Natural killer cell (primary cell): Measurements from ENCODE around the gene IL17D. TPM values are rescaled to one million over a fixed set of nuclear protein-coding genes. Genes with fewer than 3 reads are reported as not detected.

ENCODE experiments used
- ATAC-seq, 3 donors: fragments of 150-1000 bp in 2 of 3; fragments of 200-7000 bp in 1 of 3; cut with Tn5 transposase; 1 replicate in 1 of 3; 2 replicates in 2 of 3; pipeline ENCODE4 v1.10.0; 2021; ENCODE audit warnings: mild to moderate bottlenecking in 2 of 3, moderate library complexity in 2 of 3
- DNase-seq, 2 donors: peaks; one replicate each; pipeline versions ENCODE4 v3.0.0 to v3.0.0-alpha.2; 2013 to 2021; ENCODE audit warnings: mixed read lengths in 1 of 2
- H3K27ac ChIP-seq: one replicate; pipeline ENCODE4 v1.5.1; 2013; ENCODE audit warnings: mild to moderate bottlenecking, low read length
- H3K27me3 ChIP-seq: one replicate; pipeline ENCODE4 v1.6.1; 2013; ENCODE audit warnings: low read length; ENCODE audit not compliant: control insufficient read depth, insufficient read depth
- H3K36me3 ChIP-seq: one replicate; pipeline ENCODE4 v1.6.1; 2013; ENCODE audit warnings: low read length; ENCODE audit not compliant: control insufficient read depth, insufficient read depth
- H3K4me1 ChIP-seq: one replicate; pipeline ENCODE4 v1.6.1; 2013; ENCODE audit warnings: low read length; ENCODE audit not compliant: control insufficient read depth, insufficient read depth
- H3K4me3 ChIP-seq: one replicate; pipeline ENCODE4 v1.5.1; 2013; ENCODE audit warnings: low read length
- H3K9me3 ChIP-seq: one replicate; pipeline ENCODE4 v1.6.1; 2013; ENCODE audit warnings: low read length; ENCODE audit not compliant: control insufficient read depth, insufficient read depth
- H3K27ac Mint-ChIP-seq, 2 donors: one replicate each; pipeline ENCODE4 v1.8.0; 2022; ENCODE audit warnings: mild to moderate bottlenecking in 2 of 2, mixed read lengths in 2 of 2, moderate library complexity in 1 of 2
- H3K27me3 Mint-ChIP-seq, 2 donors: one replicate each; pipeline ENCODE4 v1.8.0; 2022; ENCODE audit warnings: low read depth in 2 of 2, mixed read lengths in 2 of 2
- H3K36me3 Mint-ChIP-seq: one replicate; pipeline ENCODE4 v1.8.0; 2022; ENCODE audit warnings: mixed read lengths
- H3K4me1 Mint-ChIP-seq, 2 donors: one replicate each; pipeline ENCODE4 v1.8.0; 2022; ENCODE audit warnings: mixed read lengths in 2 of 2
- H3K4me3 Mint-ChIP-seq: one replicate; pipeline ENCODE4 v1.8.0; 2022; ENCODE audit warnings: mild to moderate bottlenecking, moderate library complexity, mixed read lengths
- H3K9me3 Mint-ChIP-seq, 2 donors: one replicate each; pipeline ENCODE4 v1.8.0; 2022; ENCODE audit warnings: mixed read lengths in 2 of 2
- WGBS: methylation state at CpG from one replicate; pipeline ENCODE4 v1.1.7; 2013; ENCODE audit warnings: missing lambda C conversion rate; ENCODE audit not compliant: insufficient coverage; 5-methylcytosine and 5-hydroxymethylcytosine counted together
- intact Hi-C: fragments of 100-400 bp; cut with micrococcal nuclease; formaldehyde crosslinking; loops from one replicate; pipeline ENCODE4 v1.14.2; 2022
- total RNA-seq, 4 donors: library from RNA; stranded (reverse); fragments of 120-200 nt in 1 of 4; gene quantifications; one replicate each; pipeline versions ENCODE4 v1.2.3 to v1.2.4, GENCODE V29; 2013 to 2022
- TF ChIP-seq, protein P1 (sequence below): fragments of 200-600 bp; IDR thresholded peaks from one replicate; pipeline ENCODE4 v1.8.0; 2022; ENCODE audit warnings: antibody characterized with exemption

Gene IL17D
- total RNA-seq, 3 donors from 2014 or later (not counting 1 experiment from before 2014, with no cell fraction given) = 0.14 to 0.33 (median 0.25) TPM

DNA sequence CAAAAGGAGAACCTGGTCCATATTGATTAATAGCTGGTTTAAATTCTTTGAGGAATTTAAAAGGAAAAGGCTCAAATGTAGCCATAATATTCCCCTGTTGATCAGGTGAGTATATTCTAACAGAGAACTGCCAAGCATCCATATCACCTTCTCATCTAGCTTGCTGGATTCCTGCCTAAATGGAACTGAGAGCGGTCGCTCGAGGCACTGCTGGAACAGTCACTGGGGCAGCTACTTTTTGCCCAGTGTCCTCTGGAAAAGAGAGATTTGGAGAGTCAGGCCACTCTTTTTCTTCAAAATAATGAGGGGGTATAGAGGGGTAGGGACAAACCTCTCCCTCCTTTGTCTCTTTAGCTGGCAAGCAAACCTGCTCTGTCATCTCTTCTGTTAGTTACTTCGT is 19.5 kb upstream of the IL17D start:
- DNase-seq (no peak), ATAC-seq (no peak)
- no peaks in the 10 kb centered on the region for H3K27me3 Mint-ChIP-seq
- no peaks in the 10 kb centered on the region for H3K9me3 Mint-ChIP-seq
- Histone ChIP-seq H3K27me3 (no peaks in the 10 kb centered on the region), H3K9me3 (no peaks in the 10 kb centered on the region), H3K4me3 (no peak overlapping the region), H3K27ac (no peak overlapping the region), H3K4me1 (peaks cover 4% of the 10 kb centered on the region), H3K36me3 (no peaks in the 10 kb centered on the region)
- no peaks in the 10 kb centered on the region for H3K36me3 Mint-ChIP-seq
- no peak overlapping the region for H3K27ac Mint-ChIP-seq
- intact Hi-C loops = no loop called here
- TF ChIP-seq, protein P1, sequence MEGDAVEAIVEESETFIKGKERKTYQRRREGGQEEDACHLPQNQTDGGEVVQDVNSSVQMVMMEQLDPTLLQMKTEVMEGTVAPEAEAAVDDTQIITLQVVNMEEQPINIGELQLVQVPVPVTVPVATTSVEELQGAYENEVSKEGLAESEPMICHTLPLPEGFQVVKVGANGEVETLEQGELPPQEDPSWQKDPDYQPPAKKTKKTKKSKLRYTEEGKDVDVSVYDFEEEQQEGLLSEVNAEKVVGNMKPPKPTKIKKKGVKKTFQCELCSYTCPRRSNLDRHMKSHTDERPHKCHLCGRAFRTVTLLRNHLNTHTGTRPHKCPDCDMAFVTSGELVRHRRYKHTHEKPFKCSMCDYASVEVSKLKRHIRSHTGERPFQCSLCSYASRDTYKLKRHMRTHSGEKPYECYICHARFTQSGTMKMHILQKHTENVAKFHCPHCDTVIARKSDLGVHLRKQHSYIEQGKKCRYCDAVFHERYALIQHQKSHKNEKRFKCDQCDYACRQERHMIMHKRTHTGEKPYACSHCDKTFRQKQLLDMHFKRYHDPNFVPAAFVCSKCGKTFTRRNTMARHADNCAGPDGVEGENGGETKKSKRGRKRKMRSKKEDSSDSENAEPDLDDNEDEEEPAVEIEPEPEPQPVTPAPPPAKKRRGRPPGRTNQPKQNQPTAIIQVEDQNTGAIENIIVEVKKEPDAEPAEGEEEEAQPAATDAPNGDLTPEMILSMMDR = no peak
- H3K4me1 Mint-ChIP-seq = peaks cover 7 to 10% of the 10 kb centered on the region in 2 donors
- no peak overlapping the region for H3K4me3 Mint-ChIP-seq
- WGBS = 88% methylated on average over 1 of the region's 4 CpGs

DNA sequence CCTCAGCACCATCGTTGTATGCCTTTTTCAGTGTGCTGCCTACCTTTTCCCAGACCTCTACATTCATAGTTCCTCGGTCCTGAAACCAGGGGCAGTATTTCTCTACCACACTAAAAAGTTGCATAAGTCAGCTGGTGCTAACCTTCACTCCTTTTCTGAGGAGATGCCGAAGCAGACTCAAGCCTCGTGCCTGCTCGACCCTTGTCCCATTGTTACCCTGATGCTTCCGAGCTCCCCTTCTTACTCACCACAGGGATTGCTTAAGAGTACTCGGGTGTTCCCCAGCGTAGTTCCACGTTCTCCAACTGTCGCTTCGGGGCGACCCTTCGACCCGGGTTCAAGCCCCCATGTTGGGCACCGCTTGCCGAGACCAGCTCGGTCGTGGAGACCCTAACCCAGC is 19.0 kb upstream of the IL17D start:
- H3K9me3 Mint-ChIP-seq = no peaks in the 10 kb centered on the region
- DNase-seq (no peak), ATAC-seq (no peak)
- H3K4me3 Mint-ChIP-seq = no peak overlapping the region
- no peaks in the 10 kb centered on the region for H3K36me3 Mint-ChIP-seq
- H3K4me1 Mint-ChIP-seq = peaks cover 7 to 10% of the 10 kb centered on the region in 2 donors
- Histone ChIP-seq H3K27me3 (no peaks in the 10 kb centered on the region), H3K4me3 (no peak overlapping the region), H3K4me1 (peaks cover 4% of the 10 kb centered on the region), H3K9me3 (no peaks in the 10 kb centered on the region), H3K27ac (no peak overlapping the region), H3K36me3 (no peaks in the 10 kb centered on the region)
- TF ChIP-seq, protein P1 = no peak
- intact Hi-C loops = no loop called here
- WGBS = 89% methylated on average over 17 of the region's 18 CpGs
- no peak overlapping the region for H3K27ac Mint-ChIP-seq
- H3K27me3 Mint-ChIP-seq = no peaks in the 10 kb centered on the region

DNA sequence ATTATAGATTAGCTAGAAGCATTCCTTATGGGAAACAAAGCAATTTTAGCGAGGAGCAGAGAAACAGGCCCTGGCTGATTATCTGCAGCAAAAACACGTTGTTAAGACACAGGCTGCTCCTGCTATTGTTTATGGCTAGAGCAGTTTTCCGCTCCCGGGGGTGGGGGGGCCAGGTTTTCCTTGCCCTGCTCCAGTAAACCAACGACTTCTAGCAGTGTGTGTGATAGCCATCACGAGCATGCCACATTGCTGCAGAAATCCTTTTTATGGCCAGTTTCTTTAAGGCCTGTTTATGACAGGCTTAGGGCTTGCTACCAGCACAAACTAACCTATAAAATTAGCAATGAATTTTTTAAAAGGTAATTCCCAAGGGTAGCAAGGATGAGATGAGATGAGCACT is 18.4 kb upstream of the IL17D start:
- H3K4me1 ChIP-seq = peaks cover 4% of the 10 kb centered on the region
- no peaks in the 10 kb centered on the region for H3K36me3 Mint-ChIP-seq
- no peaks in the 10 kb centered on the region for H3K9me3 Mint-ChIP-seq
- no peak overlapping the region for H3K4me3 Mint-ChIP-seq
- H3K27ac ChIP-seq = no peak overlapping the region
- H3K27ac Mint-ChIP-seq = no peak overlapping the region
- TF ChIP-seq, protein P1 = no peak
- intact Hi-C loops = no loop called here
- ATAC-seq (no peak), DNase-seq (no peak)
- H3K27me3 ChIP-seq = no peaks in the 10 kb centered on the region
- H3K4me3 ChIP-seq = no peak overlapping the region
- WGBS = 94% methylated on average over 6 of the region's 6 CpGs
- H3K36me3 ChIP-seq = no peaks in the 10 kb centered on the region
- peaks cover 7 to 10% of the 10 kb centered on the region in 2 donors for H3K4me1 Mint-ChIP-seq
- no peaks in the 10 kb centered on the region for H3K27me3 Mint-ChIP-seq
- H3K9me3 ChIP-seq = no peaks in the 10 kb centered on the region

DNA sequence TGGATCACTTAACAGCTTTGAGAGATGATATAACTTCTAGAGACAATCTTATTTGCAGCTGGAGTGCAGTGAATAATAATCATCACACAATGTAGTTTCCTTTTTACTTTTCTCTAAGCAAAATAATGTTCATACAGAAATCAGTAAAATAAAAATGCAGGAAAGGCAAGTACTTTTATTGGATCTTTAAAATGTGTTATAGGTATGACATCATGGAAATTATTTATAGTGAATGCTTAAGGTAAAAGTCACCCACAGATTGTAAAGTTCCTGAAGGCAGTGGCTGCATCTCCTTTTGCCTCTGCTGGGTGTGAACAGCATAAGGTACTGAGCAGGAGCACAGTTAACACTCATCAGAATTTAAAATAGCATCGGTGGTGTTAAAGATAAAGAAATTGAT is 17.3 kb upstream of the IL17D start:
- TF ChIP-seq, protein P1 = no peak
- no peak for ATAC-seq

More for the DNA sequence above, 17.3 kb upstream of the IL17D start:
- no CpG with 5 or more reads among the region's 1 CpG for WGBS
- Mint-ChIP-seq H3K4me3 (no peak overlapping the region), H3K9me3 (no peaks in the 10 kb centered on the region), H3K4me1 (peaks cover 7 to 10% of the 10 kb centered on the region in 2 donors), H3K36me3 (no peaks in the 10 kb centered on the region), H3K27me3 (no peaks in the 10 kb centered on the region), H3K27ac (no peak overlapping the region)
- H3K36me3 ChIP-seq = no peaks in the 10 kb centered on the region
- intact Hi-C loops = no loop called here
- H3K27me3 ChIP-seq = no peaks in the 10 kb centered on the region
- peaks cover 4% of the 10 kb centered on the region for H3K4me1 ChIP-seq
- no peaks in the 10 kb centered on the region for H3K9me3 ChIP-seq
- no peak overlapping the region for H3K4me3 ChIP-seq
- DNase-seq = no peak
- no peak overlapping the region for H3K27ac ChIP-seq
